GM12891 (cell line): Measurements from ENCODE around the gene ADH4.
"Not testable (repeated sequence)": the region's sequence is repeated elsewhere in the genome, so short reads cannot be mapped to it uniquely, and the experiment has no call there.

Experiments
- DNase-seq: peaks from one replicate; pipeline ENCODE4 v3.0.0; 2011; ENCODE audit warnings: low spot score; ENCODE audit not compliant: insufficient read length
- FAIRE-seq: peaks from 2 replicates; lab custom pipeline; 2011; peaks lifted over from hg19 to GRCh38; lab: Jason Lieb, UNC
- PAX5 ChIP-seq: IDR thresholded peaks from 2 replicates; pipeline ENCODE4 v1.6.1; 2011; ENCODE audit warnings: low read length, moderate library complexity, mild to moderate bottlenecking; ENCODE audit not compliant: insufficient read depth, severe bottlenecking
- POLR2A ChIP-seq: IDR thresholded peaks from 2 replicates; pipeline ENCODE4 v1.6.1; 2011; ENCODE audit warnings: low read depth, low read length, control low read depth
- POLR2AphosphoS5 ChIP-seq: IDR thresholded peaks from 2 replicates; pipeline ENCODE4 v1.6.1; 2011; ENCODE audit warnings: low read depth, low read length, control low read depth
- POU2F2 ChIP-seq: IDR thresholded peaks from 2 replicates; pipeline ENCODE4 v1.6.1; 2011; ENCODE audit warnings: low read depth, mild to moderate bottlenecking, control low read depth, low read length, moderate library complexity
- SPI1 ChIP-seq: IDR thresholded peaks from 2 replicates; pipeline ENCODE4 v1.6.1; 2011; ENCODE audit warnings: low read depth, low read length, control low read depth
- TAF1 ChIP-seq: IDR thresholded peaks from 2 replicates; pipeline ENCODE4 v1.6.1; 2011; ENCODE audit warnings: low read depth, low read length, control low read depth

The ADH4 gene

DNA sequence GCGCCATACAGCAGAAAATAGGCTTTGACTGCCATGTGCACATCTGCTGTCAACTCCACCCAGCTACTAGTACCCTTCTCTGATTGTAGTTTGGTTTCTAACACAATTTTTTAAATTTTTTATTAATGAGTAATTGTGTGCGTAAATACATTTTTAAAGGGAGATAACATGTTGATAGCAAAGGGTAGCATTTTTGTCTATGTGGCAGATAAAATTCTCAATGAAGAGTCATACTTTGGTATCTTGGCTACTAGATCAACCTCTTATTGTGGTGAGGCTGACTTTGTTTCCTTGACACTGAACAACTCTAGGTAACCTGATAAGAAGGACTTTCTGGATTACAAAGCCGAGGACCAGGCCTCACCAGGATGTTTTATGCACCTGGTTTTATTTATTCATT lies 9.5 kb downstream of the ADH4 start:
- FAIRE-seq (no peak), DNase-seq (no peak)
- no peak for TF ChIP-seq POLR2AphosphoS5
- no peak for TF ChIP-seq POU2F2
- no peak for TF ChIP-seq PAX5

DNA sequence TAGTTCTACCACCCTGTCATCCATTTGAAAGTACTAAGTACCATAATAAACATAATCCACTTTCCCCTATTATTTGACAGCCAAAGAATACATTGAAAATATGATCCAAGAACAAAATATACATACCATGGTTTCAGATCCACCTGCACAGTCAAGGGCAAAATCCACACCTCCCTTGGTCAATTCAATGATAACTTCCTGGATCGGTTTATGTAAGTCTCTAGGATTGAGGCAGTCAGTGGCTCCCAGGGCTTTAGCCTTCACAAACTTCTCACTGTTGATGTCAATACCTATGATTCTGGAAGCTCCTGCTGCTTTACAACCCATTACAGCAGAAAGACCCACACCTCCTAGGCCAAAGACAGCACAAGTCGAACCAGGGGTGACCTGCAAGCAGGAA lies 12.7 kb downstream of the ADH4 start:
- FAIRE-seq (no peak), DNase-seq (no peak)
- TF ChIP-seq POLR2AphosphoS5 (no peak), POU2F2 (no peak), PAX5 (no peak), TAF1 (no peak), POLR2A (no peak), SPI1 (no peak)

DNA sequence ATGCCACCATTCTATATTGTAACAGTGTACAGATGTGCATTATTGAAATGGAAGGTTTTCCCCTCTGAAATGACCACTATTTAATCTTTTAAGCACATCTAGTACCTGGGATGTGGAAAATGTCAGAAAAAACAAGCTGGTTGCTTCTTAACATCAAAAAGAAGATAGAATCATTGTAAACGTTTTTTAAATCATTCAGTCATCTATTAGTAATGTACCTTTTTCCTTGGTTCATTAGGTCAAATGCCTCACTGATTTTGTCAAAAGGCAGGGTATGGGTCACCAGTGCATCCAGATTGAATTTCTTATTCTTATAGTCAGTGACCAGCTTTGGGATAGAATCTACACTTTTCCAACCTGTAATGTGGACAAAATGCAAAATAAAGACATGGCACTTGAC lies 17.7 kb downstream of the ADH4 start:
- no peak for DNase-seq
- TF ChIP-seq POU2F2 (no peak), PAX5 (no peak), POLR2A (no peak), POLR2AphosphoS5 (no peak)
- FAIRE-seq, result no peak

DNA sequence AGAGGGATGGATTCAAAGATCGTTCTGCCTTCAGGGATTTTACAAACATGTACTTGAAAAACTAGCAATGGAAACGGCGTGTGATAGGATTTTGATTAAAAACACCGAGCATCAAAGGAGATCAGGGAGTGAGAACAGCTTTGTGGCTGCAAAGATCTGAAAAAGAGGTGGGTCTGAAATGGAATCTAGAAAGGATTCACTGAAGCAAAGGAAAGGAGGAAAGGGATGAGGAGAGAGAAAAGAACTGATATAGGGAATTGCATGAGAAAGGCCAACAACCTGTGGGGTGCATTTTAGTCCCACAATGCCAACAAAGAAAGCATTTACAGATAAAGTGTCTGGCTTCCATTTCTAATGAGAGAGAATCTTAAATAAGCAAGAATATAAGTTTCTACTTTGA lies 23.1 kb downstream of the ADH4 start:
- TF ChIP-seq PAX5 (no peak), POLR2AphosphoS5 (no peak), TAF1 (no peak)
- FAIRE-seq (no peak), DNase-seq (no peak)

DNA sequence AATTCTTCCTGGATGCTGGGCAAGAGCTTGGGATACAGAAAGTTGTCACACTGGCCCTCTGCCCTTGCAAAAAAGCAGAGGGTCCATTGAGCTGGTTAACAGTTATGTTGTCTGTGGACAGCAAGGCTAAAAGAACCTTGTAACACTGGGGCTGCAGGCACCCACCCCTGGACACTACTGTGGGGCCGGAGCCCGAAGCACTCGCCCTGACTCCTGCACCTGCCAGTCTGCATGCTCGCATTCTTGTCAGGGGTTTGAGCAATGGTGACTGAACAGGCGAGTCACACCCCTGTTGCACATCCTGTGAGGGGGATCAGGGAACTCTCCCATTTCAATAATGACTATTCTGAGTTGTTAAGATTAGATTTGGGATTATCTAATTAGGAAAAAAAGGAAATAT lies 23.6 kb downstream of the ADH4 start:
- TF ChIP-seq TAF1 (no peak), POU2F2 (no peak), POLR2A (no peak), POLR2AphosphoS5 (no peak), PAX5 (no peak), SPI1 (no peak)
- FAIRE-seq, result no peak
- DNase-seq, result no peak

DNA sequence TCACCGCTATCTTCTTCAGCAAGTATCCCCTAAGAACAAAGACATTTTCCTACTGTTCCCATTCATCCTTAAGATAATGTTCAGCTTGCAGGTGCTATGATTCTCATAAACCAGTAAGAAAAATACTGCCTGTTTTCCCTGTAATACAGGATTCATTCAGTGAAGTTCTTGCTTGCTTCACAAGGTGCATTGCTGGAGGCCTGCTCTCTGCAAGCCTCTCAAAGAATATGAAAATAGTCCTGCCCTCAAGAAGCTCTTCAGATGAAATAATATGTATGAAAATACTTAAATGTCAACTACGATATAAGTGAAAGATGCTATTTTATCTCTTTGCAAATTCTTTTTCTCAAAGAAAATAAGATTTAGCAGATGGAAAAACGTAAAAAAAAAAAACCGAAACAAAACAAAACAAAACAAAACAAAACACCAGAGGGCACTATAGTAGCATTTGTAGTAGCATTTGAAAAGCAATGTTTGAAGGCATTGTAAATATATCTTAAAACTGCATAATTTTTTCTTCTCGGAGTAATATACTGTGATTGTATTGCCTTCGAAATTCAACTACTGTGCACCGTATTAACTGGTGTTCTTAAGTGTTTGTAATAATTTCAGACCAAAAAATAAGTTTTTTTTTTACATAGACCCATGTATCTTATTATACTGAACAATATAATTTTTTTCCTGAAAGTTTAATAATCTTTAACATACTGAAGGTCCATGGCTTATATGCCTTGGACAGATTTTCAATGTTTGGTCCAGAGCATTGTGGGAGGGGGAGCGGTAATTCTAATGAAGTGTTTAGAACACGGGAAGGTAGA lies 26.0 kb downstream of the ADH4 start:
- FAIRE-seq (no peak), DNase-seq (peak; percentile 3)
- TF ChIP-seq TAF1, result no peak
- no peak for TF ChIP-seq POLR2AphosphoS5
- TF ChIP-seq POLR2A, result no peak
- no peak for TF ChIP-seq SPI1
- no peak for TF ChIP-seq POU2F2
- no peak for TF ChIP-seq PAX5

DNA sequence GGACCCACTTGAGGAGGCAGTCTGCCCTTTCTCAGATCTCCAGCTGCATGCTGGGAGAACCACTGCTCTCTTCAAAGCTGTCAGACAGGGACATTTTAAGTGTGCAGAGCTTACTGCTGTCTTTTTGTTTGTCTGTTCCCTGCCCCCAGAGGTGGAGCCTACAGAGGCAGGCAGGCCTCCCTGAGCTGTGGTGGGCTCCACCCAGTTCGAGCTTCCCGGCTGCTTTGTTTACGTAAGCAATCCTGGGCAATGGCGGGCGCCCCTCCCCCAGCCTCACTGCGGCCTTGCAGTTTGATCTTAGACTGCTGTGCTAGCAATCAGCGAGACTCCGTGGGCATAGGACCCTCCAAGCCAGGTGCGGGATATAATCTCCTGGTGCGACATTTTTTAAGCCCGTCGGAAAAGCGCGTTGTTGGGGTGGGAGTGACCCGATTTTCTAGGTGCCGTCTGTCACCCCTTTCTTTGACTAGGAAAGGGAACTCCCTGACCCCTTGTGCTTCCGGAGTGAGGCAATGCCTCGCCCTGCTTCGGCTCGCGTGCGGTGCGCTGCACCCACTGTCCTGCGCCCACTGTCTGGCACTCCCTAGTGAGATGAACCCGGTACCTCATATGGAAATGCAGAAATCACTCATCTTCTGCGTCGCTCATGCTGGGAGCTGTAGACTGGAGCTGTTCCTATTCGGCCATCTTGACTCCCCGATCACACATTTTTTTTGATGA lies 26.8 kb downstream of the ADH4 start:
- not testable (repeated sequence) for FAIRE-seq

DNA sequence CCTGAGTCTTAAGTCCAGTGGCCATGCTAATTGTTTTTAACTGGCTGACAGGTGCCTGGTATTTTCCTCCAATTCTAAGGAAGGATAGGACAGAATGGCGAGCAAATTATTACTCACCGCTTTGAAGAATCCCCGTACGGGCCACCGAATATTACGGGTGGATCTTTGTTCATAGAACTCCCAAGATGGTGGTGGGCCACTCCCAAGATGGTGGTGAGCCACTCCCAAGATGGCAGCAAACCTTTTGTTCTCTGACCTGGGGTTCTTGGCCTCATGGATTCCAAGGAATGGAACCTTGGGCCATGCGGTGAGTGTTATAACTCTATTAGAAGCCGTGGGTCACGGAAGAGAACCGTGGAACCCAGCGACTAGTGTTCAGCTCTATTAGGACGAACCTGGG lies 34.8 kb downstream of the ADH4 start:
- not testable (repeated sequence) for FAIRE-seq

More for the DNA sequence above, 26.8 kb downstream of the ADH4 start:
- not testable (repeated sequence) for DNase-seq

DNA sequence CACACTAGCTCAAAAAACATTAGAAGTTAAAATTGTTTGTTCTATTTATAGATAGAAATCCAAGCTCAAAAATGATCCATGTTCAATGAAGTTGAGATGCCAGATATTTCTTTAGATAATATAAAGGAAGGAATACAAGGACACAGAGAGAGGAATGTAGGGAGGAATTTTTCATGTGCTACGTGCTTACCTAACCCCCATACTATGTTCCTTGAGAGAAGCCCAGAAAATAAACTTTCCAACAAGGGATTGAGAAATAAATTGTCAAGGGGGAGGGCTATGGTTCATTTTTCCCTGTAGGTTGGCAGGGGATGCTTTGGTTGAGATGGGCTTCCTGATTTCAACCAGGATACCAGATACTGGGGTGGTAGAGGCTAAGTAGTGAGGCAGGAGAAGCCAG lies 39.9 kb downstream of the ADH4 start:
- TF ChIP-seq POU2F2, result no peak
- no peak for TF ChIP-seq TAF1
- no peak for TF ChIP-seq POLR2AphosphoS5
- no peak for TF ChIP-seq PAX5
- no peak for TF ChIP-seq SPI1
- TF ChIP-seq POLR2A, result no peak
- FAIRE-seq, result no peak
- no peak for DNase-seq

More for the DNA sequence above, 34.8 kb downstream of the ADH4 start:
- DNase-seq, result not testable (repeated sequence)

DNA sequence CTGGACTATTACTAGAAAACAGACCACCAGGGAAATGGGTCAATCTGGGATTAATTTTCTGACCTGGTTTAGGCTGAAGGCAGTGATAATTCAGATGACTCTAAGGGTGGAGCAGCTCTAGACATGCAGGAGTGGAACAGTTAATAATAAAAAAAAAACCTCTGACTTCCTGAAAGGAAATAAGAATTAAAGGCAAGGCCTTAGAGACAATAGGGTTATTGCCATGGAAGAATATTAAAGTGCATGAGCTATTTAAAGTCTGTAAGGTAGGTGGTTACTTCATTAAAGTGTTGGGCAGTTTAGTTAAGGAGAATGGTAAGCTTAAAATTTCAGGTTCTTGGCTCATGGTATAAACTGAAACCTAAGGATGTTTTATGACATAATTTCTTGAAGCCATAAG lies 40.9 kb downstream of the ADH4 start:
- DNase-seq, result no peak
- FAIRE-seq, result no peak
- TF ChIP-seq SPI1 (no peak), POLR2A (no peak), POU2F2 (no peak), POLR2AphosphoS5 (no peak), TAF1 (no peak), PAX5 (no peak)

DNA sequence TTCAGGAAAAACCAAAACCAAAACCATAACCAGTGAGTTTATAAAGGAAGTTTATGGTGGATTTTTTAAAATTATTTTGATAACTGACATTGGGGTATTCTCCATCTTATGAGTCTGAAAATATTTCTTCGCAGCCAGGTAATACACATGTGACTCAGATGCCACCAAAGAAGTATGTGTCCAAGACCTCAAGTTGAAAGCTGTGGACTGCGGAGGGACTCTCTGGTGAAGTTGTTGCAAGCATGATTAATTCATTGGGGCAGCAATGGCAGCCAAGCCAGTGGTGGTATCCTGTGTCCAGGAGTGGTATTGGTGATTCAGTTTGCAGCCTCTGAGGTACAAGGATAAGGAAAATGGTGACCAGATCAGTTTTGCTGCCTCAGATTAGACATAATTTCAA lies 41.5 kb downstream of the ADH4 start:
- no peak for FAIRE-seq
- TF ChIP-seq POLR2A (no peak), TAF1 (no peak), POU2F2 (no peak), SPI1 (no peak), PAX5 (no peak), POLR2AphosphoS5 (no peak)
- DNase-seq, result no peak
